GM12878 (cell line): Measurements from ENCODE around the gene MEDAG. TPM values are rescaled to one million over a fixed set of nuclear protein-coding genes. Genes with fewer than 3 reads are reported as not detected.

Source experiments
- BHLHE40 ChIP-seq, 2 experiments: fragments of 450-650 bp in 1 of 2; IDR thresholded peaks; 2 replicates each; pipeline ENCODE4 v1.6.1; 2011 to 2017; ENCODE audit warnings: low read depth in 2 of 2, borderline replicate concordance in 1 of 2, improper control_type of control experiment in 1 of 2, low read length in 1 of 2, mild to moderate bottlenecking in 1 of 2
- CHD1 ChIP-seq: IDR thresholded peaks from 2 replicates; pipeline ENCODE4 v1.6.1; 2012; ENCODE audit warnings: low read depth, low read length, improper control_type of control experiment
- GABPA ChIP-seq: IDR thresholded peaks from 2 replicates; pipeline ENCODE4 v1.6.1; 2014; ENCODE audit warnings: antibody characterized with exemption, low read depth, mild to moderate bottlenecking, inconsistent platforms
- MEF2B ChIP-seq: fragments of 450-650 bp; IDR thresholded peaks from 2 replicates; pipeline ENCODE4 v1.6.1; 2018; ENCODE audit warnings: mild to moderate bottlenecking, moderate library complexity; ENCODE audit not compliant: partially characterized antibody, poor library complexity, severe bottlenecking
- MTA2 ChIP-seq: fragments of 450-650 bp; IDR thresholded peaks from 2 replicates; pipeline ENCODE4 v1.6.1; 2016; ENCODE audit warnings: low read depth, mild to moderate bottlenecking, moderate library complexity
- MTA3 ChIP-seq: IDR thresholded peaks from 2 replicates; pipeline ENCODE4 v1.6.1; 2012; ENCODE audit warnings: low read length, inconsistent platforms, borderline replicate concordance
- MYC ChIP-seq: IDR thresholded peaks from 2 replicates; pipeline ENCODE4 v1.6.1; 2011; ENCODE audit warnings: mild to moderate bottlenecking, low read length, moderate library complexity, inconsistent platforms; ENCODE audit not compliant: insufficient read depth, insufficient replicate concordance, insufficient read length, severe bottlenecking
- NBN ChIP-seq: fragments of 450-650 bp; IDR thresholded peaks from 2 replicates; pipeline ENCODE4 v1.6.1; 2016
- NR2C1 ChIP-seq: fragments of 450-650 bp; IDR thresholded peaks from 2 replicates; pipeline ENCODE4 v1.6.1; 2017; ENCODE audit warnings: antibody characterized with exemption, mild to moderate bottlenecking, moderate library complexity
- NR2F1 ChIP-seq: fragments of 450-650 bp; conservative IDR thresholded peaks from 2 replicates; pipeline ENCODE4 v1.6.1; 2017; ENCODE audit warnings: mild to moderate bottlenecking
- RCOR1 ChIP-seq: conservative IDR thresholded peaks from 2 replicates; pipeline ENCODE4 v1.6.1; 2012; ENCODE audit warnings: low read depth, low read length, improper control_type of control experiment
- SMARCA5 ChIP-seq: fragments of 450-650 bp; IDR thresholded peaks from 2 replicates; pipeline ENCODE4 v1.6.1; 2017; ENCODE audit warnings: mild to moderate bottlenecking
- YY1 ChIP-seq: IDR thresholded peaks from 2 replicates; pipeline ENCODE4 v1.6.1; 2011; ENCODE audit warnings: low read depth, mild to moderate bottlenecking, low read length
- polyA plus RNA-seq, 11 experiments: library from polyadenylated mRNA; depleted of rRNA in 4 of 11; unstranded in 6 of 11; stranded (reverse) in 5 of 11; fragments of >200 nt; fragmentation: Nextera tagmentation in 4 of 11; fragmentation: Illumina TruSeq in 1 of 11; extraction: Ambion mirVana in 4 of 11; extraction: Trizol in 1 of 11; gene quantifications; 1 replicate in 1 of 11; 2 replicates in 10 of 11; pipeline versions ENCODE4 v1.2.1 to v1.2.3, GENCODE V29; 2011 to 2016; ENCODE audit warnings: inconsistent platforms in 2 of 11, missing spikeins in 2 of 11, low read depth in 1 of 11
- total RNA-seq, 4 experiments: library from RNA; depleted of rRNA in 3 of 4; stranded (reverse); fragments of >200 nt in 3 of 4; fragmentation: Illumina TruSeq in 1 of 4; extraction: Trizol in 1 of 4; gene quantifications; 2 replicates each; pipeline versions ENCODE4 v1.2.1 to v1.2.3, GENCODE V29; 2013 to 2021
- TF ChIP-seq, protein P1 (sequence below): fragments of 450-650 bp; IDR thresholded peaks from 2 replicates; pipeline ENCODE4 v1.6.1; 2017; ENCODE audit warnings: mild to moderate bottlenecking, moderate library complexity
- TF ChIP-seq, protein P2 (sequence below): fragments of 450-650 bp; IDR thresholded peaks from 2 replicates; pipeline ENCODE4 v1.6.1; 2018; ENCODE audit warnings: mild to moderate bottlenecking, low read depth, moderate library complexity; ENCODE audit not compliant: partially characterized antibody
- TF ChIP-seq, protein P3 (sequence below): IDR thresholded peaks from 2 replicates; pipeline ENCODE4 v1.6.1; 2012; ENCODE audit warnings: low read length, inconsistent platforms
- TF ChIP-seq, protein P4 (sequence below): fragments of 450-650 bp; formaldehyde crosslinking; IDR thresholded peaks from 2 replicates; pipeline ENCODE4 v1.4.0; 2020; ENCODE audit warnings: mild to moderate bottlenecking, moderate library complexity

Gene MEDAG
- total and polyA plus RNA-seq, 10 of the 15 experiments (the other 5 are each of a cell fraction or from before 2014, with no cell fraction given) = 0.03 TPM; not detected in 9

DNA sequence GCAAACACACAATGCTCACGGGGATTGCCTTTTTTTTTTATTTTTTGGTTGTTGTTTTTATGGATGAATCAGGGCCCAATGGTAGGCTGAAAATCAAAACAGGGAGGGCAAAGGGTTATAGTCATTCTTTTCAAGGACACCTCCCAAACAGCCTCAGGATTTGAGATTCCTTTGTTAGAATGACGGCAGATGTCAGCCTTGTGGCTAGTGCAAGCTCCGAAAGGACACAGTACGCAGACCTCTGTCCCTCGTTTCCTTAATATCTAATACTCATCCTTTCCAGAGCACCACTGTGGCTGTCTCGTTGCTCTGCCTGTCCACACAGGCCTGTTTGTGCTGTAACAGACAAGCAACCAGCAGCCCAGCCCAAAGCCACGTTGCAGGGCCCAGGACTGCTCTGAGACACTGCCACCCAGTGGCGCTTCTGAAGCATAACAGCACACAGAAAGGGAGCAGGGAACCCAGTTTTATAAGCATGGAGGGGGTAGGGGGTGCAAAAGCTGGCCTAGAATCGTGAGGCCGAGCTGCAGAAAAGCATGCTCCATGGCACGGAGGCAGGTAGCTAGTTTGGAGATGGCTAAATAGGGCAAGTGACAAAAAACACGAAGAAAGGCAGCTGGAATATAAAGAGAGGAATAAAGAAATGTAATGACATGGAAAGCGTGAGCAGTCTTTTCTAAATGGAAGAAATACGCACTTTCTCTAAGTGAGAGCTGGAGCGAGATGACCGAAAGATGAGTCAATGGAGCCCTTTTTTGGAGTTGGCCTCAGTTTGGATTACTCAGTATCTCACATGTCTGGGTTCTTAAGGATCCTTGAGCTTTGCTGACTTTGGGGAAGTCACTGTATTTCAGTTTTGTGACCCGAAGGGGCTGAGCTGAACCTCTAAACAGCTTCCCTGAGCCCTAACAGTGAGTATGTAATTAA is 40.7 kb upstream of the MEDAG start (continued):
- TF ChIP-seq, protein P1, sequence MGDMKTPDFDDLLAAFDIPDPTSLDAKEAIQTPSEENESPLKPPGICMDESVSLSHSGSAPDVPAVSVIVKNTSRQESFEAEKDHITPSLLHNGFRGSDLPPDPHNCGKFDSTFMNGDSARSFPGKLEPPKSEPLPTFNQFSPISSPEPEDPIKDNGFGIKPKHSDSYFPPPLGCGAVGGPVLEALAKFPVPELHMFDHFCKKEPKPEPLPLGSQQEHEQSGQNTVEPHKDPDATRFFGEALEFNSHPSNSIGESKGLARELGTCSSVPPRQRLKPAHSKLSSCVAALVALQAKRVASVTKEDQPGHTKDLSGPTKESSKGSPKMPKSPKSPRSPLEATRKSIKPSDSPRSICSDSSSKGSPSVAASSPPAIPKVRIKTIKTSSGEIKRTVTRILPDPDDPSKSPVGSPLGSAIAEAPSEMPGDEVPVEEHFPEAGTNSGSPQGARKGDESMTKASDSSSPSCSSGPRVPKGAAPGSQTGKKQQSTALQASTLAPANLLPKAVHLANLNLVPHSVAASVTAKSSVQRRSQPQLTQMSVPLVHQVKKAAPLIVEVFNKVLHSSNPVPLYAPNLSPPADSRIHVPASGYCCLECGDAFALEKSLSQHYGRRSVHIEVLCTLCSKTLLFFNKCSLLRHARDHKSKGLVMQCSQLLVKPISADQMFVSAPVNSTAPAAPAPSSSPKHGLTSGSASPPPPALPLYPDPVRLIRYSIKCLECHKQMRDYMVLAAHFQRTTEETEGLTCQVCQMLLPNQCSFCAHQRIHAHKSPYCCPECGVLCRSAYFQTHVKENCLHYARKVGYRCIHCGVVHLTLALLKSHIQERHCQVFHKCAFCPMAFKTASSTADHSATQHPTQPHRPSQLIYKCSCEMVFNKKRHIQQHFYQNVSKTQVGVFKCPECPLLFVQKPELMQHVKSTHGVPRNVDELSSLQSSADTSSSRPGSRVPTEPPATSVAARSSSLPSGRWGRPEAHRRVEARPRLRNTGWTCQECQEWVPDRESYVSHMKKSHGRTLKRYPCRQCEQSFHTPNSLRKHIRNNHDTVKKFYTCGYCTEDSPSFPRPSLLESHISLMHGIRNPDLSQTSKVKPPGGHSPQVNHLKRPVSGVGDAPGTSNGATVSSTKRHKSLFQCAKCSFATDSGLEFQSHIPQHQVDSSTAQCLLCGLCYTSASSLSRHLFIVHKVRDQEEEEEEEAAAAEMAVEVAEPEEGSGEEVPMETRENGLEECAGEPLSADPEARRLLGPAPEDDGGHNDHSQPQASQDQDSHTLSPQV = no peak
- TF ChIP-seq, protein P2, sequence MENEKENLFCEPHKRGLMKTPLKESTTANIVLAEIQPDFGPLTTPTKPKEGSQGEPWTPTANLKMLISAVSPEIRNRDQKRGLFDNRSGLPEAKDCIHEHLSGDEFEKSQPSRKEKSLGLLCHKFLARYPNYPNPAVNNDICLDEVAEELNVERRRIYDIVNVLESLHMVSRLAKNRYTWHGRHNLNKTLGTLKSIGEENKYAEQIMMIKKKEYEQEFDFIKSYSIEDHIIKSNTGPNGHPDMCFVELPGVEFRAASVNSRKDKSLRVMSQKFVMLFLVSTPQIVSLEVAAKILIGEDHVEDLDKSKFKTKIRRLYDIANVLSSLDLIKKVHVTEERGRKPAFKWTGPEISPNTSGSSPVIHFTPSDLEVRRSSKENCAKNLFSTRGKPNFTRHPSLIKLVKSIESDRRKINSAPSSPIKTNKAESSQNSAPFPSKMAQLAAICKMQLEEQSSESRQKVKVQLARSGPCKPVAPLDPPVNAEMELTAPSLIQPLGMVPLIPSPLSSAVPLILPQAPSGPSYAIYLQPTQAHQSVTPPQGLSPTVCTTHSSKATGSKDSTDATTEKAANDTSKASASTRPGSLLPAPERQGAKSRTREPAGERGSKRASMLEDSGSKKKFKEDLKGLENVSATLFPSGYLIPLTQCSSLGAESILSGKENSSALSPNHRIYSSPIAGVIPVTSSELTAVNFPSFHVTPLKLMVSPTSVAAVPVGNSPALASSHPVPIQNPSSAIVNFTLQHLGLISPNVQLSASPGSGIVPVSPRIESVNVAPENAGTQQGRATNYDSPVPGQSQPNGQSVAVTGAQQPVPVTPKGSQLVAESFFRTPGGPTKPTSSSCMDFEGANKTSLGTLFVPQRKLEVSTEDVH = no peak
- TF ChIP-seq RCOR1 (no peak), MTA3 (no peak), NR2F1 (no peak), YY1 (peak; percentile 72), MTA2 (no peak), NR2C1 (no peak), SMARCA5 (0 out of 2 replicates have a peak, but pooled peaks have one; percentile 39), CHD1 (no peak), GABPA (no peak), NBN (no peak), MYC (no peak), BHLHE40 (IDR thresholded peaks at IDR 0.05; ENCODE audit: borderline replicate concordance in 1 of 2, low read depth in 2 of 2, low read length in 1 of 2) (no peak), MEF2B (no peak)
- TF ChIP-seq, protein P3, sequence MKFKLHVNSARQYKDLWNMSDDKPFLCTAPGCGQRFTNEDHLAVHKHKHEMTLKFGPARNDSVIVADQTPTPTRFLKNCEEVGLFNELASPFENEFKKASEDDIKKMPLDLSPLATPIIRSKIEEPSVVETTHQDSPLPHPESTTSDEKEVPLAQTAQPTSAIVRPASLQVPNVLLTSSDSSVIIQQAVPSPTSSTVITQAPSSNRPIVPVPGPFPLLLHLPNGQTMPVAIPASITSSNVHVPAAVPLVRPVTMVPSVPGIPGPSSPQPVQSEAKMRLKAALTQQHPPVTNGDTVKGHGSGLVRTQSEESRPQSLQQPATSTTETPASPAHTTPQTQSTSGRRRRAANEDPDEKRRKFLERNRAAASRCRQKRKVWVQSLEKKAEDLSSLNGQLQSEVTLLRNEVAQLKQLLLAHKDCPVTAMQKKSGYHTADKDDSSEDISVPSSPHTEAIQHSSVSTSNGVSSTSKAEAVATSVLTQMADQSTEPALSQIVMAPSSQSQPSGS = no peak
- TF ChIP-seq, protein P4, sequence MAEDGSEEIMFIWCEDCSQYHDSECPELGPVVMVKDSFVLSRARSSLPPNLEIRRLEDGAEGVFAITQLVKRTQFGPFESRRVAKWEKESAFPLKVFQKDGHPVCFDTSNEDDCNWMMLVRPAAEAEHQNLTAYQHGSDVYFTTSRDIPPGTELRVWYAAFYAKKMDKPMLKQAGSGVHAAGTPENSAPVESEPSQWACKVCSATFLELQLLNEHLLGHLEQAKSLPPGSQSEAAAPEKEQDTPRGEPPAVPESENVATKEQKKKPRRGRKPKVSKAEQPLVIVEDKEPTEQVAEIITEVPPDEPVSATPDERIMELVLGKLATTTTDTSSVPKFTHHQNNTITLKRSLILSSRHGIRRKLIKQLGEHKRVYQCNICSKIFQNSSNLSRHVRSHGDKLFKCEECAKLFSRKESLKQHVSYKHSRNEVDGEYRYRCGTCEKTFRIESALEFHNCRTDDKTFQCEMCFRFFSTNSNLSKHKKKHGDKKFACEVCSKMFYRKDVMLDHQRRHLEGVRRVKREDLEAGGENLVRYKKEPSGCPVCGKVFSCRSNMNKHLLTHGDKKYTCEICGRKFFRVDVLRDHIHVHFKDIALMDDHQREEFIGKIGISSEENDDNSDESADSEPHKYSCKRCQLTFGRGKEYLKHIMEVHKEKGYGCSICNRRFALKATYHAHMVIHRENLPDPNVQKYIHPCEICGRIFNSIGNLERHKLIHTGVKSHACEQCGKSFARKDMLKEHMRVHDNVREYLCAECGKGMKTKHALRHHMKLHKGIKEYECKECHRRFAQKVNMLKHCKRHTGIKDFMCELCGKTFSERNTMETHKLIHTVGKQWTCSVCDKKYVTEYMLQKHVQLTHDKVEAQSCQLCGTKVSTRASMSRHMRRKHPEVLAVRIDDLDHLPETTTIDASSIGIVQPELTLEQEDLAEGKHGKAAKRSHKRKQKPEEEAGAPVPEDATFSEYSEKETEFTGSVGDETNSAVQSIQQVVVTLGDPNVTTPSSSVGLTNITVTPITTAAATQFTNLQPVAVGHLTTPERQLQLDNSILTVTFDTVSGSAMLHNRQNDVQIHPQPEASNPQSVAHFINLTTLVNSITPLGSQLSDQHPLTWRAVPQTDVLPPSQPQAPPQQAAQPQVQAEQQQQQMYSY = no peak
